HepG2 (cell line): ENCODE measurements around the gene GNG7. TPM values are rescaled to one million over a fixed set of nuclear protein-coding genes. Genes with fewer than 3 reads are reported as not detected.

ENCODE experiments used
- FOXK2 ChIP-seq: fragments of 450-650 bp; IDR thresholded peaks from 2 replicates; pipeline ENCODE4 v1.6.1; 2016
- HMGXB3 ChIP-seq: sonication (generic); formaldehyde crosslinking; IDR thresholded peaks from 2 replicates; pipeline ENCODE4 v1.4.0; 2020; ENCODE audit warnings: missing genetic modification reagents, borderline replicate concordance
- HNRNPL ChIP-seq: fragments of 200-400 bp; formaldehyde crosslinking; IDR thresholded peaks from 2 replicates; pipeline ENCODE4 v1.6.1; 2017; ENCODE audit warnings: mild to moderate bottlenecking, low read depth, low read length
- KAT7 ChIP-seq: IDR thresholded peaks from 2 replicates; pipeline ENCODE4 v1.6.1; 2018; ENCODE audit warnings: borderline replicate concordance, missing compliant biosample characterization
- LCORL ChIP-seq, 2 experiments: fragments of 450-650 bp in 1 of 2; sonication (generic) in 1 of 2; formaldehyde crosslinking in 1 of 2; IDR thresholded peaks; 2 replicates each; pipeline versions ENCODE4 v1.5.0 to v1.6.1; 2017 to 2020; ENCODE audit warnings: antibody characterized with exemption in 1 of 2, missing genetic modification reagents in 1 of 2
- TGIF2 ChIP-seq: IDR thresholded peaks from 2 replicates; pipeline ENCODE4 v1.6.1; 2016; ENCODE audit warnings: control low read depth, missing compliant biosample characterization
- ZEB1 ChIP-seq: IDR thresholded peaks from 2 replicates; pipeline ENCODE4 v1.6.1; 2012; ENCODE audit warnings: mild to moderate bottlenecking, low read depth, inconsistent platforms; ENCODE audit not compliant: insufficient replicate concordance
- ZKSCAN1 ChIP-seq: fragments of 150-350 bp; IDR thresholded peaks from 2 replicates; pipeline ENCODE4 v1.6.1; 2014; ENCODE audit warnings: low read length
- ZNF318 ChIP-seq: sonication (generic); formaldehyde crosslinking; IDR thresholded peaks from 2 replicates; pipeline ENCODE4 v1.4.0; 2020; ENCODE audit warnings: mild to moderate bottlenecking, missing genetic modification reagents
- ZNF337 ChIP-seq: sonication (generic); formaldehyde crosslinking; IDR thresholded peaks from 2 replicates; pipeline ENCODE4 v1.5.1; 2020; ENCODE audit warnings: missing genetic modification reagents, low read depth, mild to moderate bottlenecking, borderline replicate concordance
- ZNF724P ChIP-seq: sonication (generic); formaldehyde crosslinking; IDR thresholded peaks from 2 replicates; pipeline ENCODE4 v1.8.0; 2022; ENCODE audit warnings: missing genetic modification reagents, borderline replicate concordance
- ZSCAN5A ChIP-seq: sonication (generic); formaldehyde crosslinking; IDR thresholded peaks from 2 replicates; pipeline ENCODE4 v1.8.0; 2022; ENCODE audit warnings: mild to moderate bottlenecking, missing genetic modification reagents, borderline replicate concordance
- polyA plus RNA-seq, 8 experiments: library from polyadenylated mRNA; depleted of rRNA in 3 of 8; stranded (reverse) in 7 of 8; unstranded in 1 of 8; fragments of >200 nt; fragmentation: Illumina TruSeq in 4 of 8; extraction: Trizol in 4 of 8; gene quantifications; 2 replicates each; pipeline versions ENCODE4 v1.2.1 to v1.2.3, GENCODE V29; 2011 to 2016; ENCODE audit warnings: low read depth in 4 of 8, missing spikeins in 1 of 8, mixed read lengths in 1 of 8; ENCODE audit not compliant: insufficient read depth in 1 of 8
- total RNA-seq, 5 experiments: library from RNA; depleted of rRNA; stranded (reverse); fragments of >200 nt; fragmentation: Illumina TruSeq; extraction: Trizol; gene quantifications; 2 replicates each; pipeline ENCODE4 v1.2.3, GENCODE V29; 2016; ENCODE audit warnings: low read depth in 1 of 5
- TF ChIP-seq, protein P1 (sequence below): sonication (generic); formaldehyde crosslinking; IDR thresholded peaks from 2 replicates; pipeline ENCODE4 v1.4.0; 2020; ENCODE audit warnings: low read depth, mild to moderate bottlenecking, missing genetic modification reagents

Gene GNG7
- total and polyA plus RNA-seq, 2 of the 13 experiments (the other 11 are each of a cell fraction or from before 2014, with no cell fraction given) = 1.4 to 3.3 TPM

DNA sequence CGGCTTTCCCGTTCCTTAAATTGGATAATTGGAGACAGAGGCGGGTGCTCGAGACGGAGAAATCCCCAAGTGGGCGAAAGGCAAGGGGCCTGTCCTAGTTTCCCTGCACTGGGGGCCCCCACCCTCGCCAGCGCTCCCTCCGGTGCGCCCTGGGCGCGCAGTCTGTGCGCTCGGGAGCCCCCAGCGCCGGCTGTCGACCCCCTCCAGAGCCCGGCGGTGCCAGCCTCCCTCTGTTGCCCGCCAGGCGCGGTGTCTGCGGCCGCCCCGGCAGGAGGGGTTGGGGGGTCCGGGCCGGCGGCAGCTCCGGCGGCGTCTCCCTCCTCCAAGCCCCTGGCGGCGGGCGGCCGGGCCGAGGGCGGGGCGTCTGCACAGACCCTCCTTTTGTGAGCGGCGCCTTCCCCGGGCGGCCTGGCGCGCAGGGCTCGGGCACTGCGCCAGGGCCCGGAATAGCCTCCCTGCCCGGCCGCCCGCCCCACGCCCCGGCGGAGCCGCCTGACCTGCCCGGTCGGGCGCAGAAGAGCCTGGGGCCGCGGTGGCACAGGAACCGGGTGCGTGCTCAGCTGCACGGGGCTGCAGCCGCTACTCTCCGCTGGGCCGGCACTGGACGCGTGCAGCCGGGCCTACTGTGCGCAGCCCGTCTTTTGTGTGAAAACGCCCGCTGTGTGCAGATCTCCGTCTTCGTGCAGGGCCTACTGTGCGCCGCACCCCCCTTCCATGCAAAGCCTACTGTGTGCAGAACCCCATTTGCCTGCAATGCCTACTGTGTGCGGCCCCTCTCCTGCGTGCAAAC lies 213.4 kb downstream of the GNG7 start (continued):
- TF ChIP-seq ZEB1 (no peak), KAT7 (CRISPR knock-in tag) (no peak), ZNF337 (CRISPR knock-in tag) (no peak), FOXK2 (no peak), ZNF318 (CRISPR knock-in tag) (no peak), ZSCAN5A (CRISPR knock-in tag) (no peak), LCORL (IDR thresholded peaks at IDR 0.05) (no peak), LCORL (CRISPR knock-in tag; IDR thresholded peaks at IDR 0.05) (no peak), ZKSCAN1 (peak; percentile 99), HNRNPL (0 out of 2 replicates have a peak, but pooled peaks have one; percentile 64), TGIF2 (no peak), HMGXB3 (CRISPR knock-in tag) (no peak), ZNF724P (no peak)
- TF ChIP-seq, protein P1, sequence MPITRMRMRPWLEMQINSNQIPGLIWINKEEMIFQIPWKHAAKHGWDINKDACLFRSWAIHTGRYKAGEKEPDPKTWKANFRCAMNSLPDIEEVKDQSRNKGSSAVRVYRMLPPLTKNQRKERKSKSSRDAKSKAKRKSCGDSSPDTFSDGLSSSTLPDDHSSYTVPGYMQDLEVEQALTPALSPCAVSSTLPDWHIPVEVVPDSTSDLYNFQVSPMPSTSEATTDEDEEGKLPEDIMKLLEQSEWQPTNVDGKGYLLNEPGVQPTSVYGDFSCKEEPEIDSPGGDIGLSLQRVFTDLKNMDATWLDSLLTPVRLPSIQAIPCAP (CRISPR knock-in tag) = no peak
